Esophagus squamous epithelium (tissue), 4 donors: ENCODE results near the gene ACTR3.
A peak's percentile ranks its signal among the peaks of the same experiment; 100 is the strongest.

Experiments
- CTCF ChIP-seq, 6 experiments: fragments of 450-650 bp in 4 of 6; fragments of 200-600 bp in 2 of 6; sonication (generic) in 2 of 6; IDR thresholded peaks; one replicate each; pipeline ENCODE4 v1.5.1; 2016 to 2019; ENCODE audit warnings: antibody characterized with exemption in 6 of 6, mild to moderate bottlenecking in 4 of 6, moderate library complexity in 4 of 6
- POLR2A ChIP-seq, 4 donors: fragments of 450-650 bp; IDR thresholded peaks; one replicate each; pipeline ENCODE4 v1.6.1; 2017; ENCODE audit warnings: antibody characterized with exemption in 4 of 4, mild to moderate bottlenecking in 4 of 4, moderate library complexity in 3 of 4

- TF ChIP-seq CTCF (IDR thresholded peaks at IDR 0.05) (peak in 1 of 6 experiments; percentile 8), POLR2A (IDR thresholded peaks at IDR 0.05) (peak in 2 of 4 donors; percentile 34 to 70)
These were observed 655 bp downstream of the ACTR3 start for GRCh38 chr2:113890253-113891235.
